ENCODE data around the gene CFAP157.

Gene CFAP157

DNA sequence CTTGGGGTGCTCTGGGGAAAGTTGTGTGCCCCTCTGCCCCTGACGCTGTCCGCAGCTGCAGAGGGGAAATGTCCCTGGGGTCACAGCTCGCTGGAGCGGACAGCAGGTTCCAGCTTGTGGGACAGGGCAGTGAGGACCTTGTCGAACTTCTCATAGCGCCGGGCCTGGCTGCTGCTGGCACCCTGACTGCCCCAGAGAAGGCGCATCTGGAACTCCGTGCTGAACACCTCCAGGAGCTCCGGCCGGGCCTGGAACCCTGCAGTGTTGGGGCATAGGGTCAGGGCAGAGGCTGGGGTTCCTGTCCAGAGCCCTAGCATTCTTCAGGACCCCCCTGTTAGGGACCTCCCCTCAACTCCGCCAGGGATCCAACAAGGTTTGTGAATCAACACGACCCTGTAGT, 31.9 kb downstream of the CFAP157 start:
- Histone ChIP-seq H3K27ac (no peak overlapping the region), H4K20me1 (ENCODE audit: insufficient read depth) (no peaks in the 10 kb centered on the region), H3K4me3 (IDR thresholded peaks at IDR 0.05; ENCODE audit: insufficient read depth, low read depth, low read length) (no peak overlapping the region), H3K27me3 (ENCODE audit: insufficient read depth, low read depth) (no peaks in the 10 kb centered on the region), H3K79me2 (ENCODE audit: insufficient read depth, low read depth) (no peaks in the 10 kb centered on the region), H3K4me2 (no peak overlapping the region), H3K4me1 (ENCODE audit: low read depth, poor library complexity, severe bottlenecking) (peaks cover 19% of the 10 kb centered on the region), H3K9ac (no peak overlapping the region), H2AFZ (ENCODE audit: low read depth) (no peak overlapping the region), H3K36me3 (ENCODE audit: insufficient read depth) (no peaks in the 10 kb centered on the region)
- TF ChIP-seq, protein P1, sequence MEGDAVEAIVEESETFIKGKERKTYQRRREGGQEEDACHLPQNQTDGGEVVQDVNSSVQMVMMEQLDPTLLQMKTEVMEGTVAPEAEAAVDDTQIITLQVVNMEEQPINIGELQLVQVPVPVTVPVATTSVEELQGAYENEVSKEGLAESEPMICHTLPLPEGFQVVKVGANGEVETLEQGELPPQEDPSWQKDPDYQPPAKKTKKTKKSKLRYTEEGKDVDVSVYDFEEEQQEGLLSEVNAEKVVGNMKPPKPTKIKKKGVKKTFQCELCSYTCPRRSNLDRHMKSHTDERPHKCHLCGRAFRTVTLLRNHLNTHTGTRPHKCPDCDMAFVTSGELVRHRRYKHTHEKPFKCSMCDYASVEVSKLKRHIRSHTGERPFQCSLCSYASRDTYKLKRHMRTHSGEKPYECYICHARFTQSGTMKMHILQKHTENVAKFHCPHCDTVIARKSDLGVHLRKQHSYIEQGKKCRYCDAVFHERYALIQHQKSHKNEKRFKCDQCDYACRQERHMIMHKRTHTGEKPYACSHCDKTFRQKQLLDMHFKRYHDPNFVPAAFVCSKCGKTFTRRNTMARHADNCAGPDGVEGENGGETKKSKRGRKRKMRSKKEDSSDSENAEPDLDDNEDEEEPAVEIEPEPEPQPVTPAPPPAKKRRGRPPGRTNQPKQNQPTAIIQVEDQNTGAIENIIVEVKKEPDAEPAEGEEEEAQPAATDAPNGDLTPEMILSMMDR (conservative IDR thresholded peaks at IDR 0.05; ENCODE audit: low read depth, low read length): no peak

DNA sequence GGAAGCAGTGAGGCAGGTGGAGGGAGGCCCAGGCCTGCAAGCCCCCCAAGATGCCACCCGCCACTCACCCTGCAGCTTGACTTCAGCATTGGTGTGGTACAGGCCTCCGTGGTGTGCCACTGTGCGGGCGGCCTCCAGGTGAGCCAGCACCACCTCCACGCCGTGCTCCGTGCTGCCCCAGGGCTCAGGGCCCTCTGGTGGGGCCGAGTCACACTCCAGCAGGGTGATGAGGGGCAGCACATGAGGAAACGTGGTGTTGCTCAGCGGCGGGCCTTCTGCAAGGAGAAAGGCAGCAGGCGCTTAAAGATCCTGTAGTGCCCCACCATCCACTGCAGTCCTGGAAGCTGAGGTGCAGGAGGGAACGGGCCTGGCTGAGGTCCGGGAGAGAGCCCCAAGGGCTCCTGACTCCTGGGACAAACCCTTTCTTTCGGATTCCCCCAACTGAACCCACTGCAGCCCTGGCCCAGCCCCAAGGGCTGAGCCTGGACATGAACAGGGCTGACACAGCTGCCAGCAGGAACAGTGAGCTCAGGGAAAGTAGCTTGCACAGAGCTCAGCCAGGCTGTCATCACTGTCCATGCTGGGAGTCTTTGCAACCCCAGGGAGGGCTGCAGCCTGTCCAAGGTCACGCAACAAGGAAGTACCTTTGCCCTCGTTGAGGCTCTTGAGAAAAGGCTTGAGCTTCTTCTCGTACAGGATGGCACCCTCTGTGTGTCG, 33.0 kb downstream of the CFAP157 start:
- Histone ChIP-seq H3K27ac (no peak overlapping the region), H3K9ac (no peak overlapping the region)

DNA sequence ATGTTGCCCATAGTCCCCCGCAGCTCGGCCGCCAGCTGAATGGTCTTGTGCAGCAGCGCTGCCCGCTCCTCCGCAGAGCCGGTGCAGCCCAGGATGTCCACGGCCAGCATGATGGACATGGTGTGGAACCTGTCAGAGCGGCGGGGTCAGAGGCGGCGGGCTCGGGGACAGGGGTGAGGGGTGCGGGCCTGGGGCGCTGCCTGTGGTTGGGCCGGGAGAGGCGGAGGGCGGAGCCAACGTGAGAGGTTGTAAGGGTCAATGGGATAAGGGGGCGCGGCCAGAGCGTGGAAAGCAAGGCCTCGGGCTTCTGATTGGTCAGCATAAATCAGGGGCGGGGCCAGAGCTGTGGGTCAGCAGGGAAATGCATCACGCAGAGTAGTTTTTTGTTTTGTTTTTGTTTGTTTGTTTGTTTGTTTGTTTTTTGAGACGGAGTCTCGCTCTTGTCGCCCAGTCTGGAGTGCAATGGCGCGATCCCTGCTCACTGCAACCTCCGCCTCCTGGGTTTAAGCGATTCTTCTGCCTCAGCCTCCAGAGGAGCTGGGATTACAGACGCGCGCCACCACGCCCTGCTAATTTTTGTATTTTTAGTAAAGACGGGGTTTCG, 35.1 kb downstream of the CFAP157 start:
- TF ChIP-seq, protein P1 (conservative IDR thresholded peaks at IDR 0.05; ENCODE audit: low read depth, low read length): no peak
- H3K79me2 ChIP-seq (ENCODE audit: insufficient read depth, low read depth): no peaks in the 10 kb centered on the region
- no peak overlapping the region for H3K4me2 ChIP-seq
- H4K20me1 ChIP-seq (ENCODE audit: insufficient read depth): no peaks in the 10 kb centered on the region
- no peak overlapping the region for H2AFZ ChIP-seq (ENCODE audit: low read depth)
- H3K27me3 ChIP-seq (ENCODE audit: insufficient read depth, low read depth): no peaks in the 10 kb centered on the region
- H3K9ac ChIP-seq: no peak overlapping the region
- no peak overlapping the region for H3K27ac ChIP-seq
- no peak overlapping the region for H3K4me3 ChIP-seq (IDR thresholded peaks at IDR 0.05; ENCODE audit: insufficient read depth, low read depth, low read length)
- no peaks in the 10 kb centered on the region for H3K4me1 ChIP-seq (ENCODE audit: low read depth, poor library complexity, severe bottlenecking)
- no peaks in the 10 kb centered on the region for H3K36me3 ChIP-seq (ENCODE audit: insufficient read depth)

More for the DNA sequence above, 33.0 kb downstream of the CFAP157 start:
- Histone ChIP-seq H3K4me3 (IDR thresholded peaks at IDR 0.05; ENCODE audit: insufficient read depth, low read depth, low read length) (no peak overlapping the region), H4K20me1 (ENCODE audit: insufficient read depth) (no peaks in the 10 kb centered on the region), H2AFZ (ENCODE audit: low read depth) (no peak overlapping the region), H3K36me3 (ENCODE audit: insufficient read depth) (no peaks in the 10 kb centered on the region), H3K4me1 (ENCODE audit: low read depth, poor library complexity, severe bottlenecking) (peaks cover 11% of the 10 kb centered on the region), H3K27me3 (ENCODE audit: insufficient read depth, low read depth) (no peaks in the 10 kb centered on the region), H3K79me2 (ENCODE audit: insufficient read depth, low read depth) (no peaks in the 10 kb centered on the region), H3K4me2 (no peak overlapping the region)
- TF ChIP-seq, protein P1 (conservative IDR thresholded peaks at IDR 0.05; ENCODE audit: low read depth, low read length): no peak

DNA sequence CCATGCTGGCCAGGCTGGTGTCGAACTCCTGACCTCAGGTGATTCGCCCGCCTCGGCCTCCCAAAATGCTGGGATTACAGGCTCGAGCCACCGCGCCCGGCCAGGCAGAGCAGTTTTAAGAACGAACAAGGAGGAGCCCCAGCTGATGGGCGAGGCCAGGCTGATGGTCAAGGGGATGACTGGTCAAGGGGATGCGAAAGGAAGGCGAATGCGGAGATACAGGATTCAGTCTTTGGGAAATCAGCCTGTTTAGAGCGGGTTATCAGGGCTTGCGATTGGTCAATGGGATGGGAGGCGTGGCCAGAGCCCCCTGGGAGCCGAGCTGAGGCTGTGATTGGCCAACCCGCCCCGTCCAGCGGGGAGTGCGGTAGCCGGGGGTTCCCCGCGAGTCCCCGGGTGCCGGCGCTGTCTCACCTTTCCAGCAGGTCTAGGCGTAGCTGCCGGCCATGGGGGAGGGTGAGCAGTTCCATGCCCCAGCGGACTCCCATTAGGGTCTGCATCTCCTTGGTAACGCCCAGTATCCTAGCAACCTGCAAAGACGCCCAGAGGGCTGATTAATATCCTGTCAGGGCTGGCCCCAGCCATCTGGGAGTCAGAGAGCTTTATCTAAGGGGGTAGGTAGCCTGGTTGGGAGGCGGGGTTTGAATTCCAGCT, 35.8 kb downstream of the CFAP157 start:
- Histone ChIP-seq H3K36me3 (ENCODE audit: insufficient read depth) (no peaks in the 10 kb centered on the region), H2AFZ (ENCODE audit: low read depth) (no peak overlapping the region), H3K27ac (no peak overlapping the region), H3K4me2 (no peak overlapping the region), H4K20me1 (ENCODE audit: insufficient read depth) (no peaks in the 10 kb centered on the region), H3K9ac (no peak overlapping the region), H3K4me1 (ENCODE audit: low read depth, poor library complexity, severe bottlenecking) (no peaks in the 10 kb centered on the region), H3K79me2 (ENCODE audit: insufficient read depth, low read depth) (no peaks in the 10 kb centered on the region), H3K4me3 (IDR thresholded peaks at IDR 0.05; ENCODE audit: insufficient read depth, low read depth, low read length) (no peak overlapping the region), H3K27me3 (ENCODE audit: insufficient read depth, low read depth) (no peaks in the 10 kb centered on the region)
- TF ChIP-seq, protein P1 (conservative IDR thresholded peaks at IDR 0.05; ENCODE audit: low read depth, low read length): no peak

Measured in KMS-11 (cell line).